SU-DHL-6 (cell line): Measurements from ENCODE around the gene CDK5R1.
"Not testable (repeated sequence)": the region's sequence is repeated elsewhere in the genome, so short reads cannot be mapped to it uniquely, and the experiment has no call there.

Experiments used
- H2AFZ ChIP-seq: fragments of 200-600 bp; sonication (generic); 2 replicates; pipeline ENCODE4 v1.6.1; 2014; ENCODE audit warnings: low read depth, mild to moderate bottlenecking, moderate library complexity, mixed read lengths, antibody characterized with exemption, low read length; ENCODE audit not compliant: severe bottlenecking
- H3F3A ChIP-seq: fragments of 200-600 bp; shearing (Covaris generic); 2 replicates; pipeline ENCODE4 v1.6.0; 2016; ENCODE audit warnings: antibody characterized with exemption, mild to moderate bottlenecking; ENCODE audit not compliant: insufficient read depth
- H3K27ac ChIP-seq: fragments of 200-600 bp; sonication (generic); 2 replicates; pipeline ENCODE4 v1.5.1; 2016; ENCODE audit warnings: low read depth, mild to moderate bottlenecking, low read length, moderate library complexity, mixed read lengths
- H3K27me3 ChIP-seq: fragments of 200-600 bp; sonication (generic), shearing (Covaris generic); 2 replicates; pipeline ENCODE4 v1.6.0; 2014; ENCODE audit warnings: mild to moderate bottlenecking, low read length
- H3K36me3 ChIP-seq: fragments of 200-600 bp; sonication (generic); 2 replicates; pipeline ENCODE4 v1.6.1; 2014; ENCODE audit warnings: mild to moderate bottlenecking, low read length, mixed read lengths
- H3K4me2 ChIP-seq: fragments of 300-600, 200-600 bp; shearing (Covaris generic), sonication (generic); 2 replicates; pipeline ENCODE4 v1.6.0; 2014; ENCODE audit warnings: low read length, low read depth, mild to moderate bottlenecking; ENCODE audit not compliant: poor library complexity, severe bottlenecking
- H3K4me3 ChIP-seq: fragments of 200-600 bp; sonication (generic); 2 replicates; pipeline ENCODE4 v1.5.1; 2014; ENCODE audit warnings: antibody characterized with exemption, low read length, mild to moderate bottlenecking, mixed read lengths; ENCODE audit not compliant: insufficient read depth, poor library complexity, severe bottlenecking
- H3K79me2 ChIP-seq: fragments of 200-600 bp; sonication (generic); 2 replicates; pipeline ENCODE4 v1.6.1; 2014; ENCODE audit warnings: mild to moderate bottlenecking, low read length, moderate library complexity; ENCODE audit not compliant: insufficient read depth
- H3K9ac ChIP-seq: fragments of 200-600 bp; sonication (generic); 2 replicates; pipeline ENCODE4 v1.7.0; 2014; ENCODE audit warnings: mild to moderate bottlenecking, low read length
- H3K9me2 ChIP-seq: fragments of 200-600 bp; sonication (generic); replicated peaks from 2 replicates; pipeline ENCODE4 v1.6.1; 2014; ENCODE audit warnings: low read length; ENCODE audit not compliant: insufficient read depth
- H3K9me3 ChIP-seq: fragments of 200-600 bp; sonication (generic); 2 replicates; pipeline ENCODE4 v1.6.1; 2014; ENCODE audit warnings: low read length, mixed read lengths; ENCODE audit not compliant: insufficient read depth
- H4K20me1 ChIP-seq: fragments of 200-600 bp; sonication (generic); 2 replicates; pipeline ENCODE4 v1.6.1; 2014; ENCODE audit warnings: low read depth, mild to moderate bottlenecking, antibody characterized with exemption, low read length, moderate library complexity, mixed read lengths
- CTCF ChIP-seq: fragments of 200-600 bp; sonication (generic); IDR thresholded peaks from one replicate; pipeline ENCODE4 v1.5.1; 2017; ENCODE audit warnings: antibody characterized with exemption, mild to moderate bottlenecking, low read length, moderate library complexity; ENCODE audit not compliant: insufficient read depth, poor library complexity, severe bottlenecking
- EZH2phosphoT487 ChIP-seq: fragments of 200-600 bp; sonication (generic), shearing (Covaris generic); conservative IDR thresholded peaks from 2 replicates; pipeline ENCODE4 v1.6.1; 2018; ENCODE audit warnings: mild to moderate bottlenecking, antibody characterized with exemption, low read length, moderate library complexity, mixed read lengths

Gene CDK5R1

GRCh38 chr17:32523017-32523680 lies 36.4 kb downstream of the CDK5R1 start:
- Histone ChIP-seq H3K9me2 (no peaks in the 10 kb centered on the region), H3K36me3 (no peaks in the 10 kb centered on the region), H3F3A (peaks cover 10% of the 10 kb centered on the region), H3K4me2 (peak overlapping the region; percentile 59), H3K9ac (peak overlapping the region; percentile 33; the same call in 1 of the 2 replicates), H3K4me3 (peak overlapping the region; percentile 29), H3K27me3 (no peaks in the 10 kb centered on the region), H3K79me2 (no peaks in the 10 kb centered on the region), H3K27ac (peak overlapping the region; percentile 85), H2AFZ (no peak overlapping the region), H4K20me1 (no peaks in the 10 kb centered on the region), H3K9me3 (no peaks in the 10 kb centered on the region)
- no peak for TF ChIP-seq EZH2phosphoT487
- TF ChIP-seq CTCF, result no peak

- H3K79me2 ChIP-seq, result no peaks in the 10 kb centered on the region
- peaks cover 10% of the 10 kb centered on the region for H3F3A ChIP-seq
- peak overlapping the region; percentile 29 for H3K4me3 ChIP-seq
- peak overlapping the region; percentile 33; the same call in 1 of the 2 replicates for H3K9ac ChIP-seq
- no peak for TF ChIP-seq EZH2phosphoT487
- no peak for TF ChIP-seq CTCF
- no peaks in the 10 kb centered on the region for H3K9me2 ChIP-seq
- H3K27me3 ChIP-seq, result no peaks in the 10 kb centered on the region
- H3K9me3 ChIP-seq, result no peaks in the 10 kb centered on the region
- peak overlapping the region; percentile 42 for H2AFZ ChIP-seq
- H3K36me3 ChIP-seq, result no peaks in the 10 kb centered on the region
- H4K20me1 ChIP-seq, result no peaks in the 10 kb centered on the region
- H3K4me2 ChIP-seq, result peak overlapping the region; percentile 59
- H3K27ac ChIP-seq, result peak overlapping the region; percentile 85
Measured at GRCh38 chr17:32523827-32524552, 37.2 kb downstream of the CDK5R1 start.

GRCh38 chr17:32524553-32524880 lies 37.7 kb downstream of the CDK5R1 start:
- H3K79me2 ChIP-seq, H3K27me3 ChIP-seq, H3K36me3 ChIP-seq, H4K20me1 ChIP-seq, H3K9me3 ChIP-seq, H3K9ac ChIP-seq, H3K9me2 ChIP-seq, H2AFZ ChIP-seq, H3K27ac ChIP-seq, H3K4me3 ChIP-seq: not testable (repeated sequence)
- H3F3A ChIP-seq, result peaks cover 10% of the 10 kb centered on the region
- H3K4me2 ChIP-seq, result peak overlapping the region; percentile 59

- H3K9ac ChIP-seq, result no peak overlapping the region
- H2AFZ ChIP-seq, result no peak overlapping the region
- no peaks in the 10 kb centered on the region for H3K9me3 ChIP-seq
- no peak overlapping the region for H3K4me3 ChIP-seq
- H3F3A ChIP-seq, result peaks cover 10% of the 10 kb centered on the region
- H3K79me2 ChIP-seq, result no peaks in the 10 kb centered on the region
- no peaks in the 10 kb centered on the region for H4K20me1 ChIP-seq
- TF ChIP-seq CTCF, result no peak
- TF ChIP-seq EZH2phosphoT487, result no peak
- H3K27me3 ChIP-seq, result no peaks in the 10 kb centered on the region
- no peak overlapping the region for H3K4me2 ChIP-seq
- no peak overlapping the region for H3K27ac ChIP-seq
- H3K36me3 ChIP-seq, result no peaks in the 10 kb centered on the region
- H3K9me2 ChIP-seq, result no peaks in the 10 kb centered on the region
Measured at GRCh38 chr17:32525122-32525521, 38.3 kb downstream of the CDK5R1 start.
